Measurements from ENCODE around the gene COG7.

The COG7 gene

GRCh38 chr16:23389201-23389600 is 63.8 kb downstream of the COG7 start:
- H3K9ac ChIP-seq (ENCODE audit: low read length): no peak overlapping the region
- no peak overlapping the region for H3K23ac ChIP-seq (ENCODE audit: low read length)
- no peak overlapping the region for H4K8ac ChIP-seq (ENCODE audit: low read depth, low read length)
- no peaks in the 10 kb centered on the region for H3K9me3 ChIP-seq (ENCODE audit: insufficient read depth, low read depth, low read length)
- H3K79me1 ChIP-seq (ENCODE audit: low read length): no peaks in the 10 kb centered on the region
- H4K91ac ChIP-seq (ENCODE audit: low read depth, low read length): no peak overlapping the region
- no peak overlapping the region for H2AK5ac ChIP-seq (ENCODE audit: low read length)
- no peaks in the 10 kb centered on the region for H3K79me2 ChIP-seq (ENCODE audit: control insufficient read depth, insufficient read depth, low read length, poor library complexity)
- whole genome bisulfite sequencing (ENCODE audit: extremely low coverage, insufficient coverage, insufficient read length): 100% methylated on average over 2 of the region's 5 CpGs
- no peak overlapping the region for H2BK5ac ChIP-seq (ENCODE audit: low read depth, low read length, poor library complexity)
- no peak overlapping the region for H3K27ac ChIP-seq (ENCODE audit: low read depth, low read length)
- no peak overlapping the region for H2AFZ ChIP-seq (ENCODE audit: insufficient read depth, low read length, poor library complexity)
- H2BK120ac ChIP-seq (ENCODE audit: insufficient read depth, low read length, poor library complexity): no peak overlapping the region
- no peak for DNase-seq
- H3K14ac ChIP-seq (ENCODE audit: low read length): no peak overlapping the region
- no peak overlapping the region for H3K18ac ChIP-seq (ENCODE audit: low read length)
- H3K27me3 ChIP-seq (ENCODE audit: insufficient read depth, low read length): no peaks in the 10 kb centered on the region
- no peak overlapping the region for H2BK12ac ChIP-seq (ENCODE audit: low read length)
- H3K4me1 ChIP-seq (ENCODE audit: control insufficient read depth in 1 of 2, insufficient read depth in 2 of 2, low read length in 2 of 2): no peaks in the 10 kb centered on the region
- no peak overlapping the region for H3K4me3 ChIP-seq (ENCODE audit: low read depth, low read length)
- H3K4me2 ChIP-seq (ENCODE audit: low read length): no peak overlapping the region
- H3K36me3 ChIP-seq (ENCODE audit: control insufficient read depth in 1 of 2, insufficient read depth in 2 of 2, low read length in 2 of 2): peaks cover 22 to 29% of the 10 kb centered on the region in 2 experiments
- no peak overlapping the region for H3K4ac ChIP-seq (ENCODE audit: low read depth, low read length)
- H4K12ac ChIP-seq (ENCODE audit: low read depth, low read length): no peak overlapping the region

- H3K27ac ChIP-seq (ENCODE audit: low read depth, low read length): no peak overlapping the region
- H3K14ac ChIP-seq (ENCODE audit: low read length): no peak overlapping the region
- no peak for DNase-seq
- no peak overlapping the region for H3K4ac ChIP-seq (ENCODE audit: low read depth, low read length)
- no peak overlapping the region for H3K4me3 ChIP-seq (ENCODE audit: low read depth, low read length)
- no peak overlapping the region for H2BK120ac ChIP-seq (ENCODE audit: insufficient read depth, low read length, poor library complexity)
- H2AK5ac ChIP-seq (ENCODE audit: low read length): no peak overlapping the region
- no peak overlapping the region for H3K23ac ChIP-seq (ENCODE audit: low read length)
- peaks cover 22 to 29% of the 10 kb centered on the region in 2 experiments for H3K36me3 ChIP-seq (ENCODE audit: control insufficient read depth in 1 of 2, insufficient read depth in 2 of 2, low read length in 2 of 2)
- H4K8ac ChIP-seq (ENCODE audit: low read depth, low read length): peak overlapping the region; percentile 15
- H3K4me2 ChIP-seq (ENCODE audit: low read length): no peak overlapping the region
- no peak overlapping the region for H3K18ac ChIP-seq (ENCODE audit: low read length)
- no peaks in the 10 kb centered on the region for H3K79me2 ChIP-seq (ENCODE audit: control insufficient read depth, insufficient read depth, low read length, poor library complexity)
- no peak overlapping the region for H2BK5ac ChIP-seq (ENCODE audit: low read depth, low read length, poor library complexity)
- H3K79me1 ChIP-seq (ENCODE audit: low read length): no peaks in the 10 kb centered on the region
- H3K9me3 ChIP-seq (ENCODE audit: insufficient read depth, low read depth, low read length): no peaks in the 10 kb centered on the region
- H3K27me3 ChIP-seq (ENCODE audit: insufficient read depth, low read length): no peaks in the 10 kb centered on the region
- H4K12ac ChIP-seq (ENCODE audit: low read depth, low read length): no peak overlapping the region
- no peak overlapping the region for H3K9ac ChIP-seq (ENCODE audit: low read length)
- no peak overlapping the region for H4K91ac ChIP-seq (ENCODE audit: low read depth, low read length)
- WGBS (ENCODE audit: extremely low coverage, insufficient coverage, insufficient read length): no CpG with 5 or more reads among the region's 15 CpGs
- no peak overlapping the region for H2BK12ac ChIP-seq (ENCODE audit: low read length)
- no peaks in the 10 kb centered on the region for H3K4me1 ChIP-seq (ENCODE audit: control insufficient read depth in 1 of 2, insufficient read depth in 2 of 2, low read length in 2 of 2)
- H2AFZ ChIP-seq (ENCODE audit: insufficient read depth, low read length, poor library complexity): no peak overlapping the region
These were observed 64.2 kb downstream of the COG7 start for GRCh38 chr16:23388786-23389185.

- H3K4ac ChIP-seq (ENCODE audit: low read depth, low read length): no peak overlapping the region
- no peak overlapping the region for H3K4me3 ChIP-seq (ENCODE audit: low read depth, low read length)
- WGBS (ENCODE audit: extremely low coverage, insufficient coverage, insufficient read length): no CpG with 5 or more reads among the region's 8 CpGs
- peaks cover 20 to 29% of the 10 kb centered on the region in 2 experiments for H3K36me3 ChIP-seq (ENCODE audit: control insufficient read depth in 1 of 2, insufficient read depth in 2 of 2, low read length in 2 of 2)
- H3K27ac ChIP-seq (ENCODE audit: low read depth, low read length): no peak overlapping the region
- no peak overlapping the region for H3K23ac ChIP-seq (ENCODE audit: low read length)
- H3K9me3 ChIP-seq (ENCODE audit: insufficient read depth, low read depth, low read length): no peaks in the 10 kb centered on the region
- H2BK120ac ChIP-seq (ENCODE audit: insufficient read depth, low read length, poor library complexity): no peak overlapping the region
- no peak overlapping the region for H2AK5ac ChIP-seq (ENCODE audit: low read length)
- no peak overlapping the region for H2BK12ac ChIP-seq (ENCODE audit: low read length)
- no peak overlapping the region for H2AFZ ChIP-seq (ENCODE audit: insufficient read depth, low read length, poor library complexity)
- no peaks in the 10 kb centered on the region for H3K79me2 ChIP-seq (ENCODE audit: control insufficient read depth, insufficient read depth, low read length, poor library complexity)
- H2BK5ac ChIP-seq (ENCODE audit: low read depth, low read length, poor library complexity): no peak overlapping the region
- no peak overlapping the region for H3K18ac ChIP-seq (ENCODE audit: low read length)
- no peaks in the 10 kb centered on the region for H3K79me1 ChIP-seq (ENCODE audit: low read length)
- no peak overlapping the region for H4K91ac ChIP-seq (ENCODE audit: low read depth, low read length)
- no peaks in the 10 kb centered on the region for H3K4me1 ChIP-seq (ENCODE audit: control insufficient read depth in 1 of 2, insufficient read depth in 2 of 2, low read length in 2 of 2)
- H3K27me3 ChIP-seq (ENCODE audit: insufficient read depth, low read length): no peaks in the 10 kb centered on the region
- no peak overlapping the region for H4K12ac ChIP-seq (ENCODE audit: low read depth, low read length)
- DNase-seq: no peak
- H3K14ac ChIP-seq (ENCODE audit: low read length): no peak overlapping the region
- no peak overlapping the region for H3K9ac ChIP-seq (ENCODE audit: low read length)
- H4K8ac ChIP-seq (ENCODE audit: low read depth, low read length): no peak overlapping the region
- no peak overlapping the region for H3K4me2 ChIP-seq (ENCODE audit: low read length)
These were observed 65.3 kb downstream of the COG7 start for GRCh38 chr16:23387666-23388065.

GRCh38 chr16:23385441-23385840 is 67.5 kb downstream of the COG7 start:
- Histone ChIP-seq H3K9me3 (ENCODE audit: insufficient read depth, low read depth, low read length) (no peaks in the 10 kb centered on the region), H2AFZ (ENCODE audit: insufficient read depth, low read length, poor library complexity) (no peak overlapping the region), H3K18ac (ENCODE audit: low read length) (no peak overlapping the region), H3K36me3 (ENCODE audit: control insufficient read depth in 1 of 2, insufficient read depth in 2 of 2, low read length in 2 of 2) (peaks cover 4 to 9% of the 10 kb centered on the region in 2 experiments), H4K8ac (ENCODE audit: low read depth, low read length) (no peak overlapping the region), H4K91ac (ENCODE audit: low read depth, low read length) (no peak overlapping the region), H3K14ac (ENCODE audit: low read length) (no peak overlapping the region), H3K4ac (ENCODE audit: low read depth, low read length) (no peak overlapping the region), H3K27ac (ENCODE audit: low read depth, low read length) (no peak overlapping the region), H3K23ac (ENCODE audit: low read length) (no peak overlapping the region), H3K9ac (ENCODE audit: low read length) (no peak overlapping the region), H3K4me1 (ENCODE audit: control insufficient read depth in 1 of 2, insufficient read depth in 2 of 2, low read length in 2 of 2) (no peaks in the 10 kb centered on the region), H3K4me3 (ENCODE audit: low read depth, low read length) (no peak overlapping the region), H2BK120ac (ENCODE audit: insufficient read depth, low read length, poor library complexity) (no peak overlapping the region), H2AK5ac (ENCODE audit: low read length) (no peak overlapping the region), H3K79me2 (ENCODE audit: control insufficient read depth, insufficient read depth, low read length, poor library complexity) (no peaks in the 10 kb centered on the region), H4K12ac (ENCODE audit: low read depth, low read length) (no peak overlapping the region), H2BK12ac (ENCODE audit: low read length) (no peak overlapping the region), H2BK5ac (ENCODE audit: low read depth, low read length, poor library complexity) (no peak overlapping the region), H3K27me3 (ENCODE audit: insufficient read depth, low read length) (no peaks in the 10 kb centered on the region), H3K79me1 (ENCODE audit: low read length) (no peaks in the 10 kb centered on the region), H3K4me2 (ENCODE audit: low read length) (no peak overlapping the region)
- DNase-seq: no peak
- no CpG with 5 or more reads among the region's 15 CpGs for WGBS (ENCODE audit: extremely low coverage, insufficient coverage, insufficient read length)
